Measurements from ENCODE around the gene DNAJB2.

Gene DNAJB2

GRCh38 chr2:219271021-219271420 lies 8.1 kb upstream of the DNAJB2 start:
- H3K4me1 Mint-ChIP-seq = no peaks in the 10 kb centered on the region
- H3K36me3 Mint-ChIP-seq = no peaks in the 10 kb centered on the region
- DNase-seq (no peak), ATAC-seq (replicated peaks) (no peak)
- H3K4me3 Mint-ChIP-seq = no peak overlapping the region
- H3K27me3 Mint-ChIP-seq = no peaks in the 10 kb centered on the region
- no peak overlapping the region for H3K27ac Mint-ChIP-seq
- no peaks in the 10 kb centered on the region for H3K9me3 Mint-ChIP-seq

GRCh38 chr2:219272356-219272755 lies 6.8 kb upstream of the DNAJB2 start:
- Mint-ChIP-seq H3K9me3 (no peaks in the 10 kb centered on the region), H3K4me3 (no peak overlapping the region), H3K4me1 (peaks cover 1 to 5% of the 10 kb centered on the region in 2 donors), H3K27me3 (no peaks in the 10 kb centered on the region), H3K27ac (no peak overlapping the region), H3K36me3 (no peaks in the 10 kb centered on the region)
- ATAC-seq (replicated peaks) (no peak), DNase-seq (no peak)

GRCh38 chr2:219272995-219273394 lies 6.2 kb upstream of the DNAJB2 start:
- H3K4me1 Mint-ChIP-seq = peaks cover 6 to 12% of the 10 kb centered on the region in 2 donors
- no peak overlapping the region for H3K4me3 Mint-ChIP-seq
- no peaks in the 10 kb centered on the region for H3K27me3 Mint-ChIP-seq
- no peaks in the 10 kb centered on the region for H3K36me3 Mint-ChIP-seq
- ATAC-seq (replicated peaks) (no peak), DNase-seq (no peak)
- H3K9me3 Mint-ChIP-seq = no peaks in the 10 kb centered on the region
- no peak overlapping the region for H3K27ac Mint-ChIP-seq

- ATAC-seq (replicated peaks) (no peak), DNase-seq (no peak)
- no peaks in the 10 kb centered on the region for H3K36me3 Mint-ChIP-seq
These were observed 5.2 kb upstream of the DNAJB2 start for GRCh38 chr2:219273937-219274336.

GRCh38 chr2:219274361-219274921 lies 4.7 kb upstream of the DNAJB2 start:
- Mint-ChIP-seq H3K4me1 (peaks cover 16 to 22% of the 10 kb centered on the region in 2 donors), H3K36me3 (no peaks in the 10 kb centered on the region), H3K9me3 (no peaks in the 10 kb centered on the region), H3K4me3 (no peak overlapping the region), H3K27me3 (no peaks in the 10 kb centered on the region), H3K27ac (no peak overlapping the region)
- no peak for ATAC-seq (replicated peaks)
- no peak for DNase-seq

More at GRCh38 chr2:219273937-219274336, 5.2 kb upstream of the DNAJB2 start:
- Mint-ChIP-seq H3K27ac (no peak overlapping the region), H3K4me3 (no peak overlapping the region), H3K4me1 (peaks cover 16 to 21% of the 10 kb centered on the region in 2 donors), H3K9me3 (no peaks in the 10 kb centered on the region), H3K27me3 (no peaks in the 10 kb centered on the region)

GRCh38 chr2:219277703-219278654 lies 1.2 kb upstream of the DNAJB2 start:
- peak overlapping the region; percentile 98 for H3K27ac Mint-ChIP-seq
- H3K27me3 Mint-ChIP-seq = no peaks in the 10 kb centered on the region
- peak overlapping the region; percentile 91 to 98 for H3K4me3 Mint-ChIP-seq
- DNase-seq (peak; percentile 70), ATAC-seq (replicated peaks) (peak; percentile 17 to 22)
- H3K4me1 Mint-ChIP-seq = peaks cover 37 to 51% of the 10 kb centered on the region in 2 donors
- no peaks in the 10 kb centered on the region for H3K9me3 Mint-ChIP-seq
- peaks cover 18 to 27% of the 10 kb centered on the region in 2 donors for H3K36me3 Mint-ChIP-seq

- peak; percentile 18 for DNase-seq
- H3K9me3 Mint-ChIP-seq = no peaks in the 10 kb centered on the region
- peaks cover 24 to 33% of the 10 kb centered on the region in 2 donors for H3K36me3 Mint-ChIP-seq
- H3K27me3 Mint-ChIP-seq = no peaks in the 10 kb centered on the region
- peak; percentile 7 to 10 for ATAC-seq (replicated peaks)
- peaks cover 41 to 56% of the 10 kb centered on the region in 2 donors for H3K4me1 Mint-ChIP-seq
- H3K4me3 Mint-ChIP-seq = peak overlapping the region; percentile 91 to 98
- H3K27ac Mint-ChIP-seq = peak overlapping the region; percentile 98
These were observed 463 bp upstream of the DNAJB2 start for GRCh38 chr2:219278655-219279150.

GRCh38 chr2:219279916-219280516 lies 850 bp downstream of the DNAJB2 start:
- ATAC-seq (replicated peaks) (no peak), DNase-seq (no peak)
- H3K4me3 Mint-ChIP-seq = peak overlapping the region; percentile 91 to 98
- no peaks in the 10 kb centered on the region for H3K27me3 Mint-ChIP-seq
- no peaks in the 10 kb centered on the region for H3K9me3 Mint-ChIP-seq
- peak overlapping the region; percentile 98 for H3K27ac Mint-ChIP-seq
- H3K4me1 Mint-ChIP-seq = peaks cover 41 to 57% of the 10 kb centered on the region in 2 donors
- H3K36me3 Mint-ChIP-seq = peaks cover 27 to 40% of the 10 kb centered on the region in 2 donors

- Mint-ChIP-seq H3K27ac (peak overlapping the region; percentile 98), H3K36me3 (peaks cover 27 to 44% of the 10 kb centered on the region in 2 donors), H3K4me3 (peak overlapping the region; percentile 91 to 98), H3K27me3 (no peaks in the 10 kb centered on the region), H3K4me1 (peaks cover 41 to 63% of the 10 kb centered on the region in 2 donors), H3K9me3 (no peaks in the 10 kb centered on the region)
- DNase-seq (peak; percentile 16), ATAC-seq (replicated peaks) (no peak)
These were observed 1.5 kb downstream of the DNAJB2 start for GRCh38 chr2:219280651-219281050.

- no peak overlapping the region for H3K27ac Mint-ChIP-seq
- no peaks in the 10 kb centered on the region for H3K9me3 Mint-ChIP-seq
- H3K27me3 Mint-ChIP-seq = no peaks in the 10 kb centered on the region
- peaks cover 45 to 70% of the 10 kb centered on the region in 2 donors for H3K4me1 Mint-ChIP-seq
- DNase-seq (no peak), ATAC-seq (replicated peaks) (no peak)
- H3K4me3 Mint-ChIP-seq = no peak overlapping the region
- H3K36me3 Mint-ChIP-seq = peaks cover 32 to 50% of the 10 kb centered on the region in 2 donors
These were observed 2.4 kb downstream of the DNAJB2 start for GRCh38 chr2:219281588-219281987.

- DNase-seq = no peak
- Mint-ChIP-seq H3K27ac (no peak overlapping the region), H3K4me3 (no peak overlapping the region), H3K4me1 (peaks cover 44 to 66% of the 10 kb centered on the region in 2 donors), H3K9me3 (no peaks in the 10 kb centered on the region), H3K36me3 (peaks cover 32 to 51% of the 10 kb centered on the region in 2 donors), H3K27me3 (no peaks in the 10 kb centered on the region)
- ATAC-seq (replicated peaks) = no peak
These were observed 3.2 kb downstream of the DNAJB2 start for GRCh38 chr2:219282375-219282774.

- Mint-ChIP-seq H3K4me1 (peaks cover 38 to 66% of the 10 kb centered on the region in 2 donors), H3K36me3 (peaks cover 32 to 51% of the 10 kb centered on the region in 2 donors), H3K27me3 (no peaks in the 10 kb centered on the region), H3K9me3 (no peaks in the 10 kb centered on the region), H3K27ac (no peak overlapping the region), H3K4me3 (no peak overlapping the region)
- no peak for DNase-seq
- no peak for ATAC-seq (replicated peaks)
These were observed 3.9 kb downstream of the DNAJB2 start for GRCh38 chr2:219282943-219283581.

GRCh38 chr2:219284501-219285372 lies 5.6 kb downstream of the DNAJB2 start:
- DNase-seq = no peak
- no peak overlapping the region for H3K4me3 Mint-ChIP-seq
- H3K9me3 Mint-ChIP-seq = no peaks in the 10 kb centered on the region
- H3K27me3 Mint-ChIP-seq = no peaks in the 10 kb centered on the region
- H3K27ac Mint-ChIP-seq = no peak overlapping the region
- peaks cover 28 to 54% of the 10 kb centered on the region in 2 donors for H3K4me1 Mint-ChIP-seq
- ATAC-seq (replicated peaks) = no peak
- H3K36me3 Mint-ChIP-seq = peaks cover 30 to 49% of the 10 kb centered on the region in 2 donors

Data from stimulated activated naive B cell treated with anti-CD40 and anti-IgM and Interleukin-4, amounts not matched to agents 10 μg/mL and 1 μg/mL and 100 μg/mL, for 72 hours (primary cell).